Progenitor cell of endocrine pancreas (in vitro differentiated cells): ENCODE measurements around the gene LILRA2. TPM values are rescaled to one million over a fixed set of nuclear protein-coding genes. Genes with fewer than 3 reads are reported as not detected.
"Not testable (repeated sequence)": the region's sequence is repeated elsewhere in the genome, so short reads cannot be mapped to it uniquely, and the experiment has no call there.

Experiments used
- DNase-seq: peaks from one replicate; pipeline ENCODE4 v3.0.0; 2021; ENCODE audit warnings: low spot score; ENCODE audit not compliant: unreplicated experiment
- H3K27ac Mint-ChIP-seq: 2 replicates; pipeline ENCODE4 v1.8.0; 2021; ENCODE audit warnings: mild to moderate bottlenecking, moderate library complexity, mixed read lengths
- H3K27me3 Mint-ChIP-seq: 2 replicates; pipeline ENCODE4 v1.8.0; 2021; ENCODE audit warnings: mixed read lengths
- H3K36me3 Mint-ChIP-seq: 2 replicates; pipeline ENCODE4 v1.8.0; 2022; ENCODE audit warnings: mixed read lengths; ENCODE audit not compliant: insufficient read depth
- H3K4me1 Mint-ChIP-seq: 2 replicates; pipeline ENCODE4 v1.8.0; 2021; ENCODE audit warnings: low read depth, mixed read lengths
- H3K4me3 Mint-ChIP-seq: 2 replicates; pipeline ENCODE4 v1.8.0; 2021; ENCODE audit warnings: low read depth, mild to moderate bottlenecking, moderate library complexity, mixed read lengths
- H3K9me3 Mint-ChIP-seq: 2 replicates; pipeline ENCODE4 v1.8.0; 2021; ENCODE audit warnings: low read depth, mixed read lengths
- total RNA-seq: library from RNA; stranded (reverse); gene quantifications from 2 replicates; pipeline ENCODE4 v1.2.1, GENCODE V29; 2021
- TF ChIP-seq, protein P1 (sequence below): fragments of 200-600 bp; sonication (generic); IDR thresholded peaks from one replicate; pipeline ENCODE4 v1.5.0; 2021; ENCODE audit warnings: antibody characterized with exemption, mild to moderate bottlenecking; ENCODE audit not compliant: unreplicated experiment

The LILRA2 gene
- total RNA-seq, 1 donor from 2014 or later: not detected

DNA sequence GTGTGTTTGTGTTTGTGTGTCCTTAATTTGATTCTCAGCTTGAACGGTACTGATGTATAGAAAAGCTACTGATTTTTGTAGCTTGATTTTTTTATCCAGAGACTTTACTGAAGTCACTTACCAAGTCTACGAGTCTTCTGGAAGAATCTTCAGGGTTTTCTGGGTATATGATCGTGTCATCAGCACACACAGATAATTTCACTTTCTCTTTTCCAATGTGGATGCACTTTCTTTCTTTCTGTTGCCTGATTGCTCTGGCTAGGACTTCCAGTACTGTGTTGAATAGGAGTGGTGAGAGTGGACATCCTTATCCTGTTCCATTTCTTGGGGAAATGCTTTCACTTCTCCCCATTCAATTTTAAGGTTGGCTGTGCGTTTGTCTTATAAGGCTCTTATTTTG is 48.8 kb downstream of the LILRA2 start:
- H3K9me3 Mint-ChIP-seq: peaks cover 45% of the 10 kb centered on the region
- no peak overlapping the region for H3K27ac Mint-ChIP-seq
- H3K36me3 Mint-ChIP-seq: no peaks in the 10 kb centered on the region
- no peaks in the 10 kb centered on the region for H3K4me1 Mint-ChIP-seq
- DNase-seq: no peak
- H3K27me3 Mint-ChIP-seq: no peaks in the 10 kb centered on the region
- no peak overlapping the region for H3K4me3 Mint-ChIP-seq
- TF ChIP-seq, protein P1, sequence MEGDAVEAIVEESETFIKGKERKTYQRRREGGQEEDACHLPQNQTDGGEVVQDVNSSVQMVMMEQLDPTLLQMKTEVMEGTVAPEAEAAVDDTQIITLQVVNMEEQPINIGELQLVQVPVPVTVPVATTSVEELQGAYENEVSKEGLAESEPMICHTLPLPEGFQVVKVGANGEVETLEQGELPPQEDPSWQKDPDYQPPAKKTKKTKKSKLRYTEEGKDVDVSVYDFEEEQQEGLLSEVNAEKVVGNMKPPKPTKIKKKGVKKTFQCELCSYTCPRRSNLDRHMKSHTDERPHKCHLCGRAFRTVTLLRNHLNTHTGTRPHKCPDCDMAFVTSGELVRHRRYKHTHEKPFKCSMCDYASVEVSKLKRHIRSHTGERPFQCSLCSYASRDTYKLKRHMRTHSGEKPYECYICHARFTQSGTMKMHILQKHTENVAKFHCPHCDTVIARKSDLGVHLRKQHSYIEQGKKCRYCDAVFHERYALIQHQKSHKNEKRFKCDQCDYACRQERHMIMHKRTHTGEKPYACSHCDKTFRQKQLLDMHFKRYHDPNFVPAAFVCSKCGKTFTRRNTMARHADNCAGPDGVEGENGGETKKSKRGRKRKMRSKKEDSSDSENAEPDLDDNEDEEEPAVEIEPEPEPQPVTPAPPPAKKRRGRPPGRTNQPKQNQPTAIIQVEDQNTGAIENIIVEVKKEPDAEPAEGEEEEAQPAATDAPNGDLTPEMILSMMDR: no peak

DNA sequence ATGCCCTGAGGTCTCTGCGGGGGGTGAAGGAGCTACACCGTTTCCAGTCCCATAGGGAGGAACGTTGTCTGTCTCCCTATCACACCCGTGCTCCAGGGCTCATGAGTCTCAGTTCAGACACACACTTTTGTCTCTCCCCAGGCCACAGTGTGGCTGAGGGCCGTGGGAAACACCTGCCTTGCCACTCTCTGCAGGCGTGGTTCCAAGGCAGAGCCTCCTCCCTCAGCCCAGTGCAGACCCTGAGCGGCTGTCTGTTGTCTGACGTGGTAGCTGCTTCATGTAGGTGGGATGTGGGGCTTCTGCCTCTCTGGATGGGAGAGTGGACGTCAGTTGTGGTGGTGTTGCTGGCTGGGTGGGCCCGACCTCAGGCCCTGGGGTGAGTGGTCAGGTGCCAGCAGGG is 50.6 kb downstream of the LILRA2 start:
- not testable (repeated sequence) for H3K36me3 Mint-ChIP-seq, H3K27ac Mint-ChIP-seq, H3K27me3 Mint-ChIP-seq, DNase-seq, H3K4me3 Mint-ChIP-seq, H3K4me1 Mint-ChIP-seq
- peaks cover 58% of the 10 kb centered on the region for H3K9me3 Mint-ChIP-seq

DNA sequence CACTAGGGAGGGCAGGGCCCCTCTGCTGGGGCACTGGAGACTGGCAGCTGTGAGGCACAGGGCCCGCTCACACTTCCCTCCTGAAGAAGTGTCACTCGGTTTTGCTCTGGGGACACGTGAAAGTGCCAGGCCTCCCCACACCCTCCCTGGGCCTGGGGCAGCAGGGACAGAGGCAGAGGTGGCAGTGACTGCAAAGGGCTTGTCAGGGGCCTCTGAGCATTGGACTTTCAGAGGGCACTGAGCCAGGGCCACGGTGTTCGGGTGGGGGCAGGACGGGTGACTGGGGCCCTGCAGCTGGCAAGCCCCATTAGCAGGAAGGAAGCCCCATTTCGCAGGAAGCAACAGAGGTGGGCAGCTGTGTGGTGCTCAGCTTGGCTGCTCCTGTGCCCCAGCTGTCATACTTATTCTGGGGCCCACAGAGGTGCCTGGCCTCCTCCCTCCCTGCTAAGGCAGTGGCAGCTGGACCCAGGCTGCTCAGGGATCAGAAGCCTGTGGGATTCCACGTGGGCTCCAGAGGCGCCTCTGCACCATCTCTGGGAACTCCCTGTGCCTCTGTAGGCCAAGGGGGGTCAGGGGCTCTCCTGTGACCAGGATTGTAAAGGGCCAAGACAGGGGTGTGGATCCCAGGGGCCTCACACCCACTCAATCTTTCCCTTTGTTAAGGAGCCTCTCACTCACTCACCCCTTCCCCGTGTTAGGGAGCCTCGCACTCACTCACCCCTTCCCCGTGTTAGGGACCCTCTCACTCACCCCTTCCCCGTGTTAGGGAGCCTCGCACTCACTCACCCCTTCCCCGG is 51.5 kb downstream of the LILRA2 start:
- H3K27ac Mint-ChIP-seq, DNase-seq, H3K27me3 Mint-ChIP-seq, H3K36me3 Mint-ChIP-seq, H3K4me1 Mint-ChIP-seq, H3K4me3 Mint-ChIP-seq: not testable (repeated sequence)
- H3K9me3 Mint-ChIP-seq: peaks cover 60% of the 10 kb centered on the region

DNA sequence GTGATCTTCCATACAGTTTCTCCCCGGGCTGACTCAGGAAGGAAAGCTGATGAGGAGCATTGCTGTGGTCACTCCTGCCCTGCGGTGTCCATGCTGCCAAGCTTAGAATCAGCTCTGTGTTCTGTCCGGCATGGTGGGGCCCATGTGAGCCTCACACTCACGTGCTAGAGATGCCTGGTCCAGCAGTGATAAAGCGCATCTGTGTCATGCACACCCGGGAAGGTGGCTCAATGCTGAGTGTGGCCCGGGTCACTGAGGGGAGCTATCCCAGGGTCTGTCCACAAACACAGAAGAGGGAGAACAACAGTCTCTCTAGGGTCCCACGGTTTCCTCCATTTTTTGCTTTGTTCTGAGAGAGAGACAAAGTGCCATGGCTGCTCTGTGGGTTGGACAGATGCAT is 53.2 kb downstream of the LILRA2 start:
- TF ChIP-seq, protein P1: no peak
- H3K36me3 Mint-ChIP-seq: no peaks in the 10 kb centered on the region
- H3K27me3 Mint-ChIP-seq: no peaks in the 10 kb centered on the region
- no peaks in the 10 kb centered on the region for H3K4me1 Mint-ChIP-seq
- no peak overlapping the region for H3K27ac Mint-ChIP-seq
- no peak overlapping the region for H3K4me3 Mint-ChIP-seq
- DNase-seq: no peak
- peaks cover 57% of the 10 kb centered on the region for H3K9me3 Mint-ChIP-seq

DNA sequence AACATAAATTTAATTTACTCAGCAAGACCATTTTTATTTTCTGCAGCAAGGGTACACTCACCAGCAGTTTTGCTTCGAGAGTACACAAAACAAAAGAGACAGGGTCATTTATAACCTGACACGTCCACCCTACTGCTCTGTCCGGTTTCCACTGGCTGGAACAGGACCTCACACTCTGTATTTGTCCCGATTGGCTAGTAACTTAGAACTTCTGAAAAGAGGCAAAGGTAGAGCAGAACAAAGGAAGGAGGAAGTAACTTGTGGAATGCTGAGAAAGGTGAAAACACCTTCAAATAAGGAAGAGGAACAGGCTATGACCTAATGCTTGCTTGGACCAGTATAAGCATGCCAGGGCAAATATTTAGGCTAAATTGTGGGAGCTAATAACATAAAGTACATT is 54.3 kb downstream of the LILRA2 start:
- DNase-seq, H3K27me3 Mint-ChIP-seq, H3K4me3 Mint-ChIP-seq, H3K36me3 Mint-ChIP-seq, H3K4me1 Mint-ChIP-seq, H3K27ac Mint-ChIP-seq: not testable (repeated sequence)
- peaks cover 49% of the 10 kb centered on the region for H3K9me3 Mint-ChIP-seq

DNA sequence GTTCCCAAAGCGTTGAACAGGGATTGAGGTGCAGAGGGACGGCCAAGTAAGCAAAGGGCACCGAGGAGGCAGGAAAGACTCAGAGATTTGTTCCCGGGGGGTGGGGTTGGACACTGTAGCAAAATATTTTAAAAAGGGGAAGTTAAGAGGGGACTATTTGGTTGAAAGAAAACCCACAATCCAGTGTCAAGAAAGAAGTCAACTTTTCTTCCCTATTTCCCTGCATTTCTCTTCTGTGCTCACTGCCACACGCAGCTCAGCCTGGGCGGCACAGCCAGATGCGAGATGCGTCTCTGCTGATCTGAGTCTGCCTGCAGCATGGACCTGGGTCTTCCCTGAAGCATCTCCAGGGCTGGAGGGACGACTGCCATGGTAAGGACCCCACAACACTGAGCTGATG is 56.7 kb downstream of the LILRA2 start, which contains the start of gene LILRB1:
Gene LILRB1 (plus strand): TSS at position 223 of the 400 bp plus-strand sequence. CDS start 590 bp downstream, outside the sequence.
- H3K4me3 Mint-ChIP-seq, H3K27me3 Mint-ChIP-seq, DNase-seq, H3K27ac Mint-ChIP-seq, H3K4me1 Mint-ChIP-seq, H3K36me3 Mint-ChIP-seq: not testable (repeated sequence)
- peaks cover 41% of the 10 kb centered on the region for H3K9me3 Mint-ChIP-seq

DNA sequence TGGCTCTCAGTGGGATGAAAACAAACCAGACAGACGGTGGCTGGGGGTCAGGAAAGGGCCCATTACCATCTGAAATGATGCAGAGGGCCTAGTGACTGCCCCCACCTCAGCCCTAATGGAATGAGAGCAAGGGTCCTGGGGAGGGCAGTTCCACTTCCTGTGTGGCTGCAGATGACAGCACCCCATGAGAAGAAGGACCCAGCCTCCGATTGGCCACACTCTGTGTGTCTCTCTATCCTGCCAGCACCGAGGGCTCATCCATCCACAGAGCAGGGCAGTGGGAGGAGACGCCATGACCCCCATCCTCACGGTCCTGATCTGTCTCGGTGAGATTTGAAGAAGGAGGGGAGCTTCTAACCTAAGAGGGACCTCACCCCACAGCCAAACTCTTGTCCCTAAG is 57.2 kb downstream of the LILRA2 start:
- Mint-ChIP-seq H3K9me3 (peaks cover 40% of the 10 kb centered on the region), H3K27ac (no peak overlapping the region), H3K27me3 (no peaks in the 10 kb centered on the region), H3K4me1 (no peaks in the 10 kb centered on the region), H3K4me3 (no peak overlapping the region), H3K36me3 (no peaks in the 10 kb centered on the region)
- TF ChIP-seq, protein P1: no peak
- no peak for DNase-seq

DNA sequence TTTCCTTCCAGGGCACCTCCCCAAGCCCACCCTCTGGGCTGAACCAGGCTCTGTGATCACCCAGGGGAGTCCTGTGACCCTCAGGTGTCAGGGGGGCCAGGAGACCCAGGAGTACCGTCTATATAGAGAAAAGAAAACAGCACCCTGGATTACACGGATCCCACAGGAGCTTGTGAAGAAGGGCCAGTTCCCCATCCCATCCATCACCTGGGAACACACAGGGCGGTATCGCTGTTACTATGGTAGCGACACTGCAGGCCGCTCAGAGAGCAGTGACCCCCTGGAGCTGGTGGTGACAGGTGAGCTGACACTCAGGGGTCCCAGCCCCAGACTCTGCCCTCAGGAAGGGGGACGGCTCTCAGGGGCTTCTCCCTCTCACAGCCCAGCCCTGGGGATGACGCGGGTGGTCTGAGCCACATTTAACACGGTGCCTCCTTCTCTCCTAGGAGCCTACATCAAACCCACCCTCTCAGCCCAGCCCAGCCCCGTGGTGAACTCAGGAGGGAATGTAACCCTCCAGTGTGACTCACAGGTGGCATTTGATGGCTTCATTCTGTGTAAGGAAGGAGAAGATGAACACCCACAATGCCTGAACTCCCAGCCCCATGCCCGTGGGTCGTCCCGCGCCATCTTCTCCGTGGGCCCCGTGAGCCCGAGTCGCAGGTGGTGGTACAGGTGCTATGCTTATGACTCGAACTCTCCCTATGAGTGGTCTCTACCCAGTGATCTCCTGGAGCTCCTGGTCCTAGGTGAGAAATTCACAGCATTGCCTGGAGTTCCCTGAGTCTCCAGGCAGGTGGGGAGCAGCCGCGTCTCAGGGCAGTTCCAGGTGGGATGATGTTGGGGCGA is 58.1 kb downstream of the LILRA2 start:
- H3K27ac Mint-ChIP-seq, H3K27me3 Mint-ChIP-seq, H3K36me3 Mint-ChIP-seq, H3K4me1 Mint-ChIP-seq, DNase-seq, H3K4me3 Mint-ChIP-seq: not testable (repeated sequence)
- peaks cover 31% of the 10 kb centered on the region for H3K9me3 Mint-ChIP-seq

DNA sequence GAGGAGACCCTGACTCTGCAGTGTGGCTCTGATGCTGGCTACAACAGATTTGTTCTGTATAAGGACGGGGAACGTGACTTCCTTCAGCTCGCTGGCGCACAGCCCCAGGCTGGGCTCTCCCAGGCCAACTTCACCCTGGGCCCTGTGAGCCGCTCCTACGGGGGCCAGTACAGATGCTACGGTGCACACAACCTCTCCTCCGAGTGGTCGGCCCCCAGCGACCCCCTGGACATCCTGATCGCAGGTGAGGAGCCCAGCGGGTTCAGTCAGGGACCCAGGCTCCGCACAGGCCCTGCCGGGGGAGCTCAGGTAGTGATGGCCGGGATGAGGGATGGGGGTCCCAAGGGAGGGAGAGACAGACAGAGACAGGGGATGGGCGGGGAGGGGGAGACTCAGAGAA is 58.9 kb downstream of the LILRA2 start:
- not testable (repeated sequence) for H3K4me3 Mint-ChIP-seq, DNase-seq, H3K27ac Mint-ChIP-seq, H3K36me3 Mint-ChIP-seq, H3K27me3 Mint-ChIP-seq, H3K4me1 Mint-ChIP-seq
- H3K9me3 Mint-ChIP-seq: peaks cover 33% of the 10 kb centered on the region
